GM12873 (cell line): ENCODE results near the gene CD3G.

Source experiments
- TF ChIP-seq, protein P1 (sequence below): IDR thresholded peaks from 2 replicates; pipeline ENCODE4 v1.5.1; 2012; ENCODE audit warnings: low read depth, mild to moderate bottlenecking, moderate library complexity, low read length, control low read depth; ENCODE audit not compliant: insufficient read depth; ENCODE audit errors: missing control alignments

Gene CD3G

DNA sequence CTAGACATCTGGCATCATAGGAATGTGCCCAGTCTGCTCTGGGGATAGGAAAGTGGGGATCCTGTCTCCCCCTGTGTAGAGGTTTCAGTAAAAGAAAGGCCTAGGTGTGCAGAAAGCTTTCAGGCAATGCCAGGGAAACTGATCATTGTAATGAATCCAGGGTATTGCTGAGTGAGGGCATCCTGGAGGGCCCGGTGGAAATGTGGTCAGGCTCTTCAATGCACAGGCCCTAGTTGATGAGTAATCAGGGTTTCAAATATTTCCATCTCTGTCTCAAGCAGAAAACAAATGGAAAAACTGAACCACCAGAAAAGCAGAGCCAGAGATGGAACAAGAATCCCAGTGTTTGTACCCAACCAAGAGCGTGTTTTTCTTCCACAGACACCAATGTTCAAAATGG lies 37.6 kb upstream of the CD3G start:
- TF ChIP-seq, protein P1, sequence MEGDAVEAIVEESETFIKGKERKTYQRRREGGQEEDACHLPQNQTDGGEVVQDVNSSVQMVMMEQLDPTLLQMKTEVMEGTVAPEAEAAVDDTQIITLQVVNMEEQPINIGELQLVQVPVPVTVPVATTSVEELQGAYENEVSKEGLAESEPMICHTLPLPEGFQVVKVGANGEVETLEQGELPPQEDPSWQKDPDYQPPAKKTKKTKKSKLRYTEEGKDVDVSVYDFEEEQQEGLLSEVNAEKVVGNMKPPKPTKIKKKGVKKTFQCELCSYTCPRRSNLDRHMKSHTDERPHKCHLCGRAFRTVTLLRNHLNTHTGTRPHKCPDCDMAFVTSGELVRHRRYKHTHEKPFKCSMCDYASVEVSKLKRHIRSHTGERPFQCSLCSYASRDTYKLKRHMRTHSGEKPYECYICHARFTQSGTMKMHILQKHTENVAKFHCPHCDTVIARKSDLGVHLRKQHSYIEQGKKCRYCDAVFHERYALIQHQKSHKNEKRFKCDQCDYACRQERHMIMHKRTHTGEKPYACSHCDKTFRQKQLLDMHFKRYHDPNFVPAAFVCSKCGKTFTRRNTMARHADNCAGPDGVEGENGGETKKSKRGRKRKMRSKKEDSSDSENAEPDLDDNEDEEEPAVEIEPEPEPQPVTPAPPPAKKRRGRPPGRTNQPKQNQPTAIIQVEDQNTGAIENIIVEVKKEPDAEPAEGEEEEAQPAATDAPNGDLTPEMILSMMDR = no peak

DNA sequence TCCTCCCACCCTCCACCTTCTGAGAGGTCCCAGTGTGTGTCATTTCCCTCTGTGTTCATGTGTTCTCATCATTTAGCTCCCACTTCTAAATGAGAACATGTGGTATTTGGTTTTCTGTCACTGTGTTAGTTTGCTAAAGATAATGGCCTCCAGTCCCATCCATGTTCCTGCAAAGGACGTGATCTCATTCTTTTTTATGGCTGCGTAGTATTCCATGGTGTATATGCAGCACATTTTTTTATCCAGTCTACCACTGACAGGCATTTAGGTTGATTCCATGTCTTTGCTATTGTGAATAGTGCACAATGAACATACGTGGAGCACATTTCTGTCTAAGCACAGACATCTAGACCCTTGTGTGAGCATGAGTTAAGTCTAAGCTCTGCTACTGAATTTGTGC lies 33.9 kb upstream of the CD3G start:
- TF ChIP-seq, protein P1 = no peak

DNA sequence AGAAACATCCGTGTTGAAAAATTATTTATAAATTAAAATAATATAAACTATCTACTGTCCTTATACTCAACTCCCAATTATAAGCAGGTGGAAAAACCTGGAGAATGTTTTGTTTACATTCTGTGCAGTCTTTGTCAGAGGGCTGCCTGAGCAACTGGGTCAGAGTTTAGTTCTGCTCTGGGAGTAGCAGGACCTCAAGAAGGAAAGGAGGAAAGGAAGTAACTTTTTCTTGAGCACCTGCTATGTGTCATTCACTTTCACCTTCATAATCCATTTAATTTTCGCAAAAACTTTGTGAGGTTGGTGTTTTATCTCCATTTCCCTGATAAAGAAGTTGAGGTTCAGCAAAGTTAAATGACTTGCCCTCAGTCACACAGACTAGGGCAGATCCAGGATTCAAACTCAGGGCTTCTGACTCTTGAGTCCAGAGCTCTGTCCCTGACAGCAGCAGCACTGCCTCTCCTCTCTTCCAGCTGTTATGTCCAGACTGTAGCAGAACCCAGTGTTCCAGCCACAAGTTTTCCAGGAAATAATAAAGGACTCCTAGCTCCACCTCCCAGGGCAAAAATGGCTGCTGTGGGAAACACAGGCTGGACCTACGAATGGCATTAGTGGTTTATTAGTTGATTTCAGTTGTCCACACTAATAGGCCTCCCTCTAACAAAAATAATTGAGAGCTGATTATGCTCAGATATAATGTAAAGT lies 33.2 kb upstream of the CD3G start:
- TF ChIP-seq, protein P1 = no peak

DNA sequence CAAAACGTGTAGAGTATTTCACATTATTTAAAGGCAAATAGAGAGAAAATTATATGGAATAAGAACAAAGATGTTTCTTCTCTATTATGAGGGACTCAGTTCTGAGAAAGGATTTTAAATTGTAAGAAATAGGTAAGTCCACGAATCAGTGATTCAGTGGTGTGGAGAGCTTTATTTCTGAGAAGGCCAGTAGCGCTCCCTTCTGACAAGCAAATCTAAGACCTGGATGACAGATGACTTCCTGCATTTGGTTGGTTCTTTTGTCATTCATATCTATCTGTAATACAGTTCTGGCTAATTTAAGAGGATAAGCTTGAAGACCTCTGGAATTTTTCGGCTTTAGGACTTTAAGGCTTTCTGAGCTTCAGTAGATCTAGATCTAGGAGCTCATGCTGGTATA lies 32.6 kb upstream of the CD3G start:
- TF ChIP-seq, protein P1 = no peak

DNA sequence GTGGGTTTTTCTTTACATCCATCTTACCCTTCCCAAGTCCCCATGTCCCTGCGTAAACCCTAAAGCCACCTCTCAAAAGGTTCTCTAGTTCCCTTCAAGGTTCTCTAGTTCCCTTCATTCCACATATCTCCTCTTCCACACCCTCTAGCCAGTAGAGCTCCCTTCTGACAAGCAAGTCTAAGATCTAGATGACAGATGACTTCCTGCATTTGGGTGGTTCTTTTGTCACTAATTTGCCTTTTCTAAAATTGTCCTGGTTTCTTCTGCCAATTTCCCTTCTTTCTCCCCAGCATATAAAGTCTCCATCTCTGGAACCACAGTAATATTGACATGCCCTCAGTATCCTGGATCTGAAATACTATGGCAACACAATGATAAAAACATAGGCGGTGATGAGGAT lies 31.8 kb upstream of the CD3G start:
- TF ChIP-seq, protein P1 = no peak

DNA sequence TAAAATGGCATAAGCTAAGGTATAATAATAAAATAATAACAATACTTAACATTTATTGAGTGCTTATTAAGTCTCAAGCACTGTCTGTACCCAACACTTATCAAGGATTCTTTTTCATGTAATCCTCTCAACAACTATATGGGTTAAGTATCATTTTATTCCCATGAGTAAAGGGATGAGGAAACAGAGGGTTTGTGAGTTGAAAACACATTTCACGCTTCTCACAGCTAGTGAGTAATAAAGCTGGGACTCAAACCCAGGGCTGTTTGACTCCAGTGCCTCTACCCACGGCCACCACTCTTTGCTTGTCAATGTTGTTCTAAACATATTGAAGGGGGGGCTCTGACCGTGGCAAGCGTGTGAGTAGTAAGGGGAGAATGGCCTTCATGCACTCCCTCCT lies 30.9 kb upstream of the CD3G start:
- TF ChIP-seq, protein P1 = no peak

DNA sequence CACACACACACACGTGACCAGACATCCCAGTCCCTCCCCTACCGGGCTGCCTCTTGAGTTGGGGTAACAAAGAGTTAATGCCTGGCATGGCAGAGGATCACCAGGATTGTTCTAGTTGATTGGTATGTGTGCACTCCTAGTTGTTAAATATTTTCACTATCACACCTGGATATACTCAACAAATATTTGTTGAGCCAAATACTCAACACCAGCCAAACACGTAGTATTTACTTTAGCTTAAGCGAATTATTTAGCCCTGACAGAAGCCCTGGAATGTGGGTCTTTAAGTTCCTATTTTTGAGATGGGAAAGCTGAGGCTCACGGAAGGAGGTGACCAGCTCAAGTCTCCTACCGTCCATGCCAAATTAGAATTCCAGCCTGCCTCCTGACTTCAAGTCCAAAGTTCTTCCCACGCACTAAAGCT lies 29.1 kb upstream of the CD3G start:
- TF ChIP-seq, protein P1 = no peak
